Measurements from ENCODE around the gene PDZD2. TPM values are rescaled to one million over a fixed set of nuclear protein-coding genes. Genes with fewer than 3 reads are reported as not detected.

PDZD2 gene
- total RNA-seq, 1 experiment from 2014 or later: 2.2 TPM

- H3K9me3 ChIP-seq (ENCODE audit: low read depth, low read length, poor library complexity, severe bottlenecking): no peaks in the 10 kb centered on the region
- H3K27ac ChIP-seq (ENCODE audit: low read depth, low read length, poor library complexity, severe bottlenecking): no peak overlapping the region
- BruUV-seq (replicated peaks): no TSS peak
- no peaks in the 10 kb centered on the region for H3K27me3 ChIP-seq (replicated peaks; ENCODE audit: insufficient read depth, low read depth, low read length, poor library complexity)
- H3K36me3 ChIP-seq (ENCODE audit: insufficient read depth, low read length, poor library complexity, severe bottlenecking): no peaks in the 10 kb centered on the region
- TF ChIP-seq EZH2 (IDR thresholded peaks at IDR 0.05; ENCODE audit: borderline replicate concordance, low read depth, low read length, poor library complexity, severe bottlenecking) (no peak), CTCF (conservative IDR thresholded peaks at IDR 0.05; ENCODE audit: low read depth, low read length) (no peak)
- H3K4me3 ChIP-seq (ENCODE audit: low read depth, low read length, poor library complexity, severe bottlenecking): no peak overlapping the region
- CTCF ChIA-PET: no interaction called here
- no peak for DNase-seq (ENCODE audit: low spot score)
- POLR2A ChIA-PET (ENCODE audit: low non-redundant PET): no interaction called here
- intact Hi-C loops (cut with micrococcal nuclease; ENCODE audit: unreplicated experiment): no loop called here
- H3K4me1 ChIP-seq (ENCODE audit: insufficient read depth, low read length, poor library complexity, severe bottlenecking): no peaks in the 10 kb centered on the region
Measured at GRCh38 chr5:31993165-31993961, 354.4 kb downstream of the PDZD2 start.

GRCh38 chr5:31995006-31995405 is 356.1 kb downstream of the PDZD2 start:
- TF ChIP-seq CTCF (conservative IDR thresholded peaks at IDR 0.05; ENCODE audit: low read depth, low read length): no peak
- no peak for TF ChIP-seq EZH2 (IDR thresholded peaks at IDR 0.05; ENCODE audit: borderline replicate concordance, low read depth, low read length, poor library complexity, severe bottlenecking)
- no peaks in the 10 kb centered on the region for H3K9me3 ChIP-seq (ENCODE audit: low read depth, low read length, poor library complexity, severe bottlenecking)
- H3K4me1 ChIP-seq (ENCODE audit: insufficient read depth, low read length, poor library complexity, severe bottlenecking): no peaks in the 10 kb centered on the region
- no peak for DNase-seq (ENCODE audit: low spot score)
- POLR2A ChIA-PET (ENCODE audit: low non-redundant PET): no interaction called here
- no peak overlapping the region for H3K27ac ChIP-seq (ENCODE audit: low read depth, low read length, poor library complexity, severe bottlenecking)
- H3K27me3 ChIP-seq (replicated peaks; ENCODE audit: insufficient read depth, low read depth, low read length, poor library complexity): no peaks in the 10 kb centered on the region
- no peak overlapping the region for H3K4me3 ChIP-seq (ENCODE audit: low read depth, low read length, poor library complexity, severe bottlenecking)
- CTCF ChIA-PET: no interaction called here
- BruUV-seq (replicated peaks): no TSS peak
- no peaks in the 10 kb centered on the region for H3K36me3 ChIP-seq (ENCODE audit: insufficient read depth, low read length, poor library complexity, severe bottlenecking)
- intact Hi-C loops (cut with micrococcal nuclease; ENCODE audit: unreplicated experiment): no loop called here

- no peaks in the 10 kb centered on the region for H3K36me3 ChIP-seq (ENCODE audit: insufficient read depth, low read length, poor library complexity, severe bottlenecking)
- H3K9me3 ChIP-seq (ENCODE audit: low read depth, low read length, poor library complexity, severe bottlenecking): no peaks in the 10 kb centered on the region
- POLR2A ChIA-PET (ENCODE audit: low non-redundant PET): no interaction called here
- no peaks in the 10 kb centered on the region for H3K27me3 ChIP-seq (replicated peaks; ENCODE audit: insufficient read depth, low read depth, low read length, poor library complexity)
- H3K27ac ChIP-seq (ENCODE audit: low read depth, low read length, poor library complexity, severe bottlenecking): no peak overlapping the region
- H3K4me1 ChIP-seq (ENCODE audit: insufficient read depth, low read length, poor library complexity, severe bottlenecking): no peaks in the 10 kb centered on the region
- H3K4me3 ChIP-seq (ENCODE audit: low read depth, low read length, poor library complexity, severe bottlenecking): no peak overlapping the region
- CTCF ChIA-PET: no interaction called here
- BruUV-seq (replicated peaks): no TSS peak
- DNase-seq (ENCODE audit: low spot score): no peak
- intact Hi-C loops (cut with micrococcal nuclease; ENCODE audit: unreplicated experiment): no loop called here
- TF ChIP-seq CTCF (conservative IDR thresholded peaks at IDR 0.05; ENCODE audit: low read depth, low read length) (no peak), EZH2 (IDR thresholded peaks at IDR 0.05; ENCODE audit: borderline replicate concordance, low read depth, low read length, poor library complexity, severe bottlenecking) (no peak)
Measured at GRCh38 chr5:31995714-31996113, 356.8 kb downstream of the PDZD2 start.
